Measurements from ENCODE around the gene ANKRA2.
A peak's percentile ranks its signal among the peaks of the same experiment; 100 is the strongest.
"Not testable (repeated sequence)": the region's sequence is repeated elsewhere in the genome, so short reads cannot be mapped to it uniquely, and the experiment has no call there.

Gene ANKRA2

GRCh38 chr5:73545403-73545779, 20.0 kb downstream of the ANKRA2 start:
- no peak for DNase-seq

GRCh38 chr5:73544429-73545402, 20.7 kb downstream of the ANKRA2 start:
- peak; percentile 92 for DNase-seq

GRCh38 chr5:73542020-73542419, 23.4 kb downstream of the ANKRA2 start:
- DNase-seq = no peak

DNA sequence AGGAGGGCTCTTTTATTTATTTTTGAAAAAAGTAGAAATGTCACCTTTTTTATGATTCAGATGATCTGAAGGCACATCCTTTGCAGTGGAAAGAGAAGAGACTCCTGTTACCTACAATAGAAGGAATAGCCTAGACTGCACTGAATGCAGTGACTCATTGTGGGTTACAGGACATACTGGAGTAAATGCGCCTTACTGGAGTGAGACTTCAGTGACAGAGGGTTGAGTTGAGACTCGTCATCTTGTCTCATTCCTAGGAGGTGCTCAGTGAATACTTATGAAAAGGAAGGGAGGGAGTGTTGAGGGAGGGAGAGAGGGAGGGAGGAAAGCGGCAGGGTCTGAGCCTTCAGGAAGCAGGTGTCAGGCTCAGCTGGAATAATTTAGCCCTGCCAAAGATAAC, 25.2 kb downstream of the ANKRA2 start:
- DNase-seq = peak; percentile 2

DNA sequence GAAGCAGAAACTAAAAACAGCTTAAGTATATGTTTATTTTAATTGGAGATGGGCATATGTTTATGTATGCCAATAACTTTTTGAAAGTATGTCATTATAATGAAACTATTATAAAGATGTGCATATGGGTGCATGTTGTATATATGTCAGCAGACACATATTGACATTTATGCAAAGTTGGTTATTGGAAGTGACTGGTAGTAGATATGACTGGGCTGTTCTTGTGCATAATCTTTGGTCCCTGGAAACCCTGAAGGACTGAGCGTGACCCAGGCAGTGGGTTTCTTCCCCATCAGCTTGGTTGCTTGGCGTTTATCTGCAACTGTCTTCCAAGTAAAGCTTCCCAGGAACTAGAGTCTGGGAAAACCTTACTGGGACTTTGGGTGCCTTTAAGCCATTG, 25.7 kb downstream of the ANKRA2 start:
- DNase-seq = no peak

DNA sequence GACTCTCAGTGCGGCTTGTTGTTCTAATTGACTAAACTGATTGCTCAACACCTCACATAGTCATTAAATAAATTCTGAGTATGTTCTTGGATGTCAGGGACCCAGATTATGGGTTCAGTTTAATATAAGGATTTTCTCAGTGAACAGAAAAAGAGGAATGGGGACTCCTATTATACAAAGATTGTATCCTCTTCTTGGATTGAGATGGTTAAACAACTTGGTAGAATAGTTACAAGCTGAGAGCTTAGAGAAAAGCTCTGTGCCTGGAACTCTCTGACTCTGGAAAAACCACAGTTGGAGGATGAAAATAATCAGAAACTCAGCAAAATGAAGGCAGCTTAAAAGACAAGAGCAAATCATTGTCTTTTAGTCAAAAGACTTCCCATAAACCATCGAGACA, 30.5 kb downstream of the ANKRA2 start:
- DNase-seq = no peak

GRCh38 chr5:73534011-73534644, 31.3 kb downstream of the ANKRA2 start:
- DNase-seq = no peak

- DNase-seq = no peak
Observed at GRCh38 chr5:73532195-73532594, 33.2 kb downstream of the ANKRA2 start.

GRCh38 chr5:73531356-73531755, 34.1 kb downstream of the ANKRA2 start:
- no peak for DNase-seq

GRCh38 chr5:73529081-73529480, 36.4 kb downstream of the ANKRA2 start:
- no peak for DNase-seq

- no peak for DNase-seq
Observed at GRCh38 chr5:73528248-73528647, 37.2 kb downstream of the ANKRA2 start.

DNA sequence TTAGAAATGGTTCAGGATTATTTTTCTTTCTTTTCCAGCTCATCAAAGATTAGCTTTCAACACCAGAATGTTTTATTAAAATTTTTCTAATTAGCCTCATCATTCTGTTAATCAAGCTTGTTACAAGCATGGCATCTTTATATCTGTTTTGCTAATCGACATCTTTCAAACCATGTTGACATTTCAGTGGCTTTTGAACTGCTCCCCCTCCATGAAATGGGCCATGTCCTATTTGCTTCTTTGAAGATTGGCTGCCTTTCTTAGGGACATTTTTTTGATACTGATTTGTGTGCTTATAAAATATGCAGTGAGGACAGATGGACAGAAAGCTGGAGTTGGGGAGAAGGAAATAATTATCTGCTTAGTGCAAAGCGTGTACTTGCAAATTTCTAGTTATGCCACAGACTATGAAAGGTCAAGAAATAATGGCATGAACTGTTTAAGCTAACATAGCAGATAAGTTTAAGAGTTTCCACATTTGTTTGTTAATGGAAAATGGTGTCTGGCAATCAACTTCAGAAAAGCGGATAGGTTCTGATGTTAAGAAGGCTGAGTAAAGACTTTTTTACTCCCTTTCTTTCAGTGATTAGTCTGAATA, 39.7 kb downstream of the ANKRA2 start:
- no peak for DNase-seq

DNA sequence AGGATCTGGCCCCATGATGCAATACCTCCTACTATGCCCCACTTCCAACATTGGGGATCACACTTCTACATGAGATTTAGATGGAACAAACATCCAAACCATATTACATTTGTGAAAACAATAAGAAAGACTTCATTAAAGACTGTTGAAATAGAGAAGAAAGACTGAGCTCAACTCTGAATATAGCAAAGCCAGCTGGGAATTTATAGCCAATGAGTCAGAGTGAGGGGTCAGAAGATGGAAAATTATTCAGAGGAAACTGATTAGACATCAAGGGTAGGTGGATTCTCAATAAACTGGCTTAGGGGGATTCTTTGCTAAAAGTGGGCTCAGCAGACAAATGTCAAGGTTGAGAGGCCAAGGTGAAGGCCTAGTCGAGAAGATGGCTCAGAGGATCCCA, 41.6 kb downstream of the ANKRA2 start:
- no peak for DNase-seq

- DNase-seq = no peak
Observed at GRCh38 chr5:73522989-73523388, 42.5 kb downstream of the ANKRA2 start.

GRCh38 chr5:73519531-73520283, 45.7 kb downstream of the ANKRA2 start:
- DNase-seq = peak; percentile 75

GRCh38 chr5:73515232-73515631, 50.2 kb downstream of the ANKRA2 start:
- peak; percentile 61 for DNase-seq

- no peak for DNase-seq
Observed at GRCh38 chr5:73514418-73514817, 51.0 kb downstream of the ANKRA2 start.

- DNase-seq = no peak
Observed at GRCh38 chr5:73513996-73514395, 51.4 kb downstream of the ANKRA2 start.

- DNase-seq = not testable (repeated sequence)
Observed at GRCh38 chr5:73508521-73508920, 56.9 kb downstream of the ANKRA2 start.

GRCh38 chr5:73507062-73507461, 58.4 kb downstream of the ANKRA2 start:
- no peak for DNase-seq

- DNase-seq = no peak
Observed at GRCh38 chr5:73506459-73506955, 58.9 kb downstream of the ANKRA2 start.

All from NCI-H510A treated with DMSO at 0.1 percent for 48 hours (cell line).